Measurements from ENCODE around the gene ARHGEF38.

The ARHGEF38 gene

GRCh38 chr4:105630670-105631655 lies 78.5 kb downstream of the ARHGEF38 start:
- Mint-ChIP-seq H3K4me3 (no peak overlapping the region), H3K27ac (no peak overlapping the region), H3K4me1 (ENCODE audit: low read depth in 2 of 2) (no peaks in the 10 kb centered on the region), H3K9me3 (no peaks in the 10 kb centered on the region), H3K27me3 (peaks cover 28 to 29% of the 10 kb centered on the region in 2 donors), H3K36me3 (ENCODE audit: insufficient read depth) (no peaks in the 10 kb centered on the region)
- ATAC-seq (replicated peaks) (no peak), DNase-seq (no peak)

GRCh38 chr4:105631818-105632400 lies 79.5 kb downstream of the ARHGEF38 start:
- no peaks in the 10 kb centered on the region for H3K36me3 Mint-ChIP-seq (ENCODE audit: insufficient read depth)
- H3K4me3 Mint-ChIP-seq: no peak overlapping the region
- no peak for DNase-seq
- H3K27ac Mint-ChIP-seq: no peak overlapping the region
- no peak for ATAC-seq (replicated peaks)
- H3K9me3 Mint-ChIP-seq: no peaks in the 10 kb centered on the region
- no peaks in the 10 kb centered on the region for H3K4me1 Mint-ChIP-seq (ENCODE audit: low read depth in 2 of 2)
- peaks cover 18 to 29% of the 10 kb centered on the region in 2 donors for H3K27me3 Mint-ChIP-seq

GRCh38 chr4:105632599-105632998 lies 80.2 kb downstream of the ARHGEF38 start:
- H3K4me3 Mint-ChIP-seq: no peak overlapping the region
- DNase-seq: no peak
- no peak for ATAC-seq (replicated peaks)
- H3K27ac Mint-ChIP-seq: no peak overlapping the region
- H3K36me3 Mint-ChIP-seq (ENCODE audit: insufficient read depth): no peaks in the 10 kb centered on the region
- peaks cover 15 to 29% of the 10 kb centered on the region in 2 donors for H3K27me3 Mint-ChIP-seq
- H3K9me3 Mint-ChIP-seq: no peaks in the 10 kb centered on the region
- H3K4me1 Mint-ChIP-seq (ENCODE audit: low read depth in 2 of 2): peaks cover 2 to 3% of the 10 kb centered on the region in 2 donors

- Mint-ChIP-seq H3K27me3 (peaks cover 12 to 26% of the 10 kb centered on the region in 2 donors), H3K4me3 (no peak overlapping the region), H3K27ac (no peak overlapping the region), H3K36me3 (ENCODE audit: insufficient read depth) (no peaks in the 10 kb centered on the region), H3K9me3 (no peaks in the 10 kb centered on the region), H3K4me1 (ENCODE audit: low read depth in 2 of 2) (peaks cover 2 to 4% of the 10 kb centered on the region in 2 donors)
- ATAC-seq (replicated peaks) (no peak), DNase-seq (no peak)
Observed at GRCh38 chr4:105633241-105633640, 80.8 kb downstream of the ARHGEF38 start.

GRCh38 chr4:105634402-105635080 lies 82.1 kb downstream of the ARHGEF38 start:
- H3K36me3 Mint-ChIP-seq (ENCODE audit: insufficient read depth): no peaks in the 10 kb centered on the region
- no peak for ATAC-seq (replicated peaks)
- peaks cover 8 to 19% of the 10 kb centered on the region in 2 donors for H3K27me3 Mint-ChIP-seq
- DNase-seq: no peak
- H3K4me3 Mint-ChIP-seq: no peak overlapping the region
- H3K4me1 Mint-ChIP-seq (ENCODE audit: low read depth in 2 of 2): peaks cover 2 to 4% of the 10 kb centered on the region in 2 donors
- H3K9me3 Mint-ChIP-seq: no peaks in the 10 kb centered on the region
- H3K27ac Mint-ChIP-seq: no peak overlapping the region

GRCh38 chr4:105637408-105638176 lies 85.2 kb downstream of the ARHGEF38 start:
- no peak for DNase-seq
- Mint-ChIP-seq H3K4me1 (ENCODE audit: low read depth in 2 of 2) (peaks cover 2 to 4% of the 10 kb centered on the region in 2 donors), H3K4me3 (no peak overlapping the region), H3K9me3 (no peaks in the 10 kb centered on the region), H3K27ac (no peak overlapping the region), H3K36me3 (ENCODE audit: insufficient read depth) (no peaks in the 10 kb centered on the region), H3K27me3 (peaks cover 0 to 19% of the 10 kb centered on the region in 2 donors)
- no peak for ATAC-seq (replicated peaks)

- H3K27ac Mint-ChIP-seq: no peak overlapping the region
- H3K27me3 Mint-ChIP-seq: peaks cover 9 to 31% of the 10 kb centered on the region in 2 donors
- ATAC-seq (replicated peaks): no peak
- H3K9me3 Mint-ChIP-seq: no peaks in the 10 kb centered on the region
- no peak overlapping the region for H3K4me3 Mint-ChIP-seq
- no peak for DNase-seq
- peaks cover 2 to 4% of the 10 kb centered on the region in 2 donors for H3K4me1 Mint-ChIP-seq (ENCODE audit: low read depth in 2 of 2)
- no peaks in the 10 kb centered on the region for H3K36me3 Mint-ChIP-seq (ENCODE audit: insufficient read depth)
Observed at GRCh38 chr4:105641845-105642244, 89.4 kb downstream of the ARHGEF38 start.

- H3K27ac Mint-ChIP-seq: no peak overlapping the region
- H3K36me3 Mint-ChIP-seq (ENCODE audit: insufficient read depth): no peaks in the 10 kb centered on the region
- DNase-seq: no peak
- H3K4me1 Mint-ChIP-seq (ENCODE audit: low read depth in 2 of 2): no peaks in the 10 kb centered on the region
- no peak for ATAC-seq (replicated peaks)
- no peak overlapping the region for H3K4me3 Mint-ChIP-seq
- no peaks in the 10 kb centered on the region for H3K9me3 Mint-ChIP-seq
- peaks cover 9 to 43% of the 10 kb centered on the region in 2 donors for H3K27me3 Mint-ChIP-seq
Observed at GRCh38 chr4:105644257-105644656, 91.8 kb downstream of the ARHGEF38 start.

- H3K9me3 Mint-ChIP-seq: no peaks in the 10 kb centered on the region
- no peaks in the 10 kb centered on the region for H3K4me1 Mint-ChIP-seq (ENCODE audit: low read depth in 2 of 2)
- no peak overlapping the region for H3K27ac Mint-ChIP-seq
- peaks cover 20 to 47% of the 10 kb centered on the region in 2 donors for H3K27me3 Mint-ChIP-seq
- no peaks in the 10 kb centered on the region for H3K36me3 Mint-ChIP-seq (ENCODE audit: insufficient read depth)
- ATAC-seq (replicated peaks) (no peak), DNase-seq (no peak)
- H3K4me3 Mint-ChIP-seq: no peak overlapping the region
Observed at GRCh38 chr4:105645440-105645839, 93.0 kb downstream of the ARHGEF38 start.

GRCh38 chr4:105650190-105650589 lies 97.8 kb downstream of the ARHGEF38 start:
- ATAC-seq (replicated peaks): no peak
- no peak for DNase-seq
- H3K4me1 Mint-ChIP-seq (ENCODE audit: low read depth in 2 of 2): no peaks in the 10 kb centered on the region
- no peak overlapping the region for H3K4me3 Mint-ChIP-seq
- H3K27ac Mint-ChIP-seq: no peak overlapping the region
- H3K9me3 Mint-ChIP-seq: no peaks in the 10 kb centered on the region
- peaks cover 22 to 31% of the 10 kb centered on the region in 2 donors for H3K27me3 Mint-ChIP-seq
- H3K36me3 Mint-ChIP-seq (ENCODE audit: insufficient read depth): no peaks in the 10 kb centered on the region

GRCh38 chr4:105651884-105652283 lies 99.5 kb downstream of the ARHGEF38 start:
- Mint-ChIP-seq H3K27me3 (peaks cover 16 to 28% of the 10 kb centered on the region in 2 donors), H3K36me3 (ENCODE audit: insufficient read depth) (no peaks in the 10 kb centered on the region), H3K27ac (no peak overlapping the region), H3K4me1 (ENCODE audit: low read depth in 2 of 2) (no peaks in the 10 kb centered on the region), H3K4me3 (no peak overlapping the region), H3K9me3 (no peaks in the 10 kb centered on the region)
- no peak for DNase-seq
- no peak for ATAC-seq (replicated peaks)

- H3K4me1 Mint-ChIP-seq (ENCODE audit: low read depth in 2 of 2): no peaks in the 10 kb centered on the region
- ATAC-seq (replicated peaks): no peak
- no peak for DNase-seq
- no peak overlapping the region for H3K27ac Mint-ChIP-seq
- peaks cover 16 to 24% of the 10 kb centered on the region in 2 donors for H3K27me3 Mint-ChIP-seq
- no peaks in the 10 kb centered on the region for H3K9me3 Mint-ChIP-seq
- no peak overlapping the region for H3K4me3 Mint-ChIP-seq
- no peaks in the 10 kb centered on the region for H3K36me3 Mint-ChIP-seq (ENCODE audit: insufficient read depth)
Observed at GRCh38 chr4:105652286-105652888, 100.0 kb downstream of the ARHGEF38 start.

Data from effector memory CD8-positive, alpha-beta T cell (primary cell).